Breast epithelium (tissue), 4 donors: ENCODE data around the gene CNOT2. TPM values are rescaled to one million over a fixed set of nuclear protein-coding genes. Genes with fewer than 3 reads are reported as not detected.
"Not testable (repeated sequence)": the region's sequence is repeated elsewhere in the genome, so short reads cannot be mapped to it uniquely, and the experiment has no call there.

Experiments
- DNase-seq, 2 donors: peaks; one replicate each; pipeline ENCODE4 v3.0.0-alpha.2; 2019; ENCODE audit warnings: low spot score in 2 of 2
- H3K27ac ChIP-seq, 2 donors: fragments of 200-600 bp; sonication (generic) in 1 of 2; one replicate each; pipeline ENCODE4 v1.5.1; 2016 to 2019; ENCODE audit warnings: mild to moderate bottlenecking in 1 of 2
- H3K27me3 ChIP-seq, 2 donors: fragments of 200-600 bp; sonication (generic) in 1 of 2; one replicate each; pipeline versions ENCODE4 v1.5.1 to v1.6.0; 2017 to 2019; ENCODE audit warnings: control low read depth in 1 of 2, mild to moderate bottlenecking in 1 of 2
- H3K36me3 ChIP-seq: fragments of 200-600 bp; one replicate; pipeline ENCODE4 v1.5.1; 2019
- H3K4me1 ChIP-seq, 2 donors: fragments of 200-600 bp; sonication (generic); one replicate each; pipeline ENCODE4 v1.5.1; 2016 to 2019; ENCODE audit warnings: control low read depth in 1 of 2
- H3K4me3 ChIP-seq, 3 donors: fragments of 200-600 bp; sonication (generic); 1 replicate in 2 of 3; 2 replicates in 1 of 3; pipeline ENCODE4 v1.5.1; 2016 to 2019; ENCODE audit warnings: mild to moderate bottlenecking in 3 of 3, moderate library complexity in 2 of 3
- H3K9me3 ChIP-seq, 2 donors: fragments of 200-600 bp; sonication (generic) in 1 of 2; one replicate each; pipeline ENCODE4 v1.5.1; 2016 to 2019; ENCODE audit warnings: control low read depth in 1 of 2
- CTCF ChIP-seq, 3 donors: fragments of 450-650 bp; IDR thresholded peaks; one replicate each; pipeline ENCODE4 v1.5.1; 2016 to 2017; ENCODE audit warnings: antibody characterized with exemption in 3 of 3, mild to moderate bottlenecking in 3 of 3, moderate library complexity in 3 of 3
- POLR2A ChIP-seq: fragments of 450-650 bp; IDR thresholded peaks from one replicate; pipeline ENCODE4 v1.6.1; 2016; ENCODE audit warnings: antibody characterized with exemption, mild to moderate bottlenecking, moderate library complexity
- POLR2AphosphoS5 ChIP-seq, 3 donors: sonication (generic); formaldehyde crosslinking; IDR thresholded peaks; one replicate each; pipeline ENCODE4 v1.6.1; 2017; ENCODE audit warnings: antibody characterized with exemption in 3 of 3
- intact Hi-C: fragments of 100-400 bp; cut with DNase I; formaldehyde crosslinking; loops from one replicate; pipeline ENCODE4 v1.15.1; 2023; ENCODE audit warnings: low total_unique reads
- total RNA-seq, 3 donors: library from RNA; depleted of rRNA; stranded (reverse); fragments of >200 nt; gene quantifications; one replicate each; pipeline ENCODE4 v1.1.0, GENCODE V29; 2016

The CNOT2 gene
- total RNA-seq, 3 donors from 2014 or later, result 132 to 275 (median 191) TPM

- no peak overlapping the region for H3K27ac ChIP-seq
- intact Hi-C loops, result no loop called here
- TF ChIP-seq CTCF (IDR thresholded peaks at IDR 0.05) (no peak), POLR2A (no peak), POLR2AphosphoS5 (IDR thresholded peaks at IDR 0.05) (no peak)
- no peaks in the 10 kb centered on the region for H3K27me3 ChIP-seq
- no peak overlapping the region for H3K4me3 ChIP-seq
- H3K4me1 ChIP-seq, result no peaks in the 10 kb centered on the region
- DNase-seq, result no peak
- peaks cover 5 to 6% of the 10 kb centered on the region in 2 donors for H3K9me3 ChIP-seq
- H3K36me3 ChIP-seq, result no peaks in the 10 kb centered on the region
Observed at GRCh38 chr12:70383484-70383883, 140.3 kb downstream of the CNOT2 start.

- intact Hi-C loops, result no loop called here
- DNase-seq, result no peak
- Histone ChIP-seq H3K4me1 (no peaks in the 10 kb centered on the region), H3K9me3 (peaks cover under 1 to 2% of the 10 kb centered on the region in 2 donors), H3K36me3 (no peaks in the 10 kb centered on the region), H3K27ac (no peak overlapping the region), H3K27me3 (no peaks in the 10 kb centered on the region), H3K4me3 (no peak overlapping the region)
- no peak for TF ChIP-seq POLR2AphosphoS5 (IDR thresholded peaks at IDR 0.05)
- TF ChIP-seq POLR2A, result no peak
- no peak for TF ChIP-seq CTCF (IDR thresholded peaks at IDR 0.05)
Observed at GRCh38 chr12:70383886-70384285, 140.7 kb downstream of the CNOT2 start.

DNA sequence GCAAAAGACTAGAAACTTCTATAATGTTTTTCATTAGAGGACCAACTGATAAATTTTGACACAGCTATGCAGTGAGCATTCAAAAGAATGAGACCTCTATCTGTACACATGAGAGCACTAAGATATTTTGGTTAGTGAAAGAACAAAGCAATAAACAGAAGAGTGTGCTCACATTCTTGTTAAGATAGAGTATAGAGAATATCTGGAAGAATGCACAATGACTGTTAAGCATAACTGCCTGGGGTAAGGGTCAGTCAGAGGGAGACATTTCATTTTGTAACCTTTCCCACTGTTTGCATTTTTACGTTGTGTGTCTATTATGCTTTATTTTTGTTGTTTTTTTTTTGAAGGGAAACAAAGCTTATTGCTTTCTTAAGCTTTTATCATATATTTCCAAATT lies 143.5 kb downstream of the CNOT2 start:
- Histone ChIP-seq H3K36me3 (no peaks in the 10 kb centered on the region), H3K27me3 (no peaks in the 10 kb centered on the region), H3K4me1 (no peaks in the 10 kb centered on the region), H3K4me3 (no peak overlapping the region), H3K27ac (no peak overlapping the region), H3K9me3 (no peaks in the 10 kb centered on the region)
- intact Hi-C loops, result no loop called here
- no peak for DNase-seq
- TF ChIP-seq POLR2AphosphoS5 (IDR thresholded peaks at IDR 0.05) (no peak), POLR2A (no peak), CTCF (IDR thresholded peaks at IDR 0.05) (no peak)

DNA sequence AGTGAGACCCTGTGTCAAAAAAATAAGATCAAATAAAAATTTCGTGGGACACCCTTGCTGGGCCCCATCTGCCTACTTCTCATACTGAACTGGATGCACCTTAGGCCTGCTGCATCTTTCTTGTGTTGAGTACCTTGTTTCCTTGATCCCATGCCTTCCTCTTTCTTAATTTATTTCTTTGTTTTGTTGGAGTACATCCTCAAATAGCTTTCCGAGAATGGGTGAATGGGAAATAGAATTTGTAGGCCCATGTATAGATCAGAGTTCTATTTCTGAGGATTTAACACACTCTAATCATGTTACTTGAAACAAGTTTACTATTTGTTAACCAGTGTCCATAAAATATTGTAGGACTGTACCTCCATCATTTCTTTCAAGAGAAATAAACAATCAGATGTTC lies 146.4 kb downstream of the CNOT2 start:
- no peaks in the 10 kb centered on the region for H3K27me3 ChIP-seq
- intact Hi-C loops, result no loop called here
- no peak for DNase-seq
- TF ChIP-seq POLR2A, result no peak
- TF ChIP-seq POLR2AphosphoS5 (IDR thresholded peaks at IDR 0.05), result no peak
- no peak for TF ChIP-seq CTCF (IDR thresholded peaks at IDR 0.05)
- H3K4me3 ChIP-seq, result no peak overlapping the region
- no peak overlapping the region for H3K27ac ChIP-seq
- no peaks in the 10 kb centered on the region for H3K4me1 ChIP-seq
- no peaks in the 10 kb centered on the region for H3K9me3 ChIP-seq
- H3K36me3 ChIP-seq, result no peaks in the 10 kb centered on the region

- H3K4me3 ChIP-seq, H3K27me3 ChIP-seq, H3K9me3 ChIP-seq, H3K27ac ChIP-seq, DNase-seq, intact Hi-C loops, H3K4me1 ChIP-seq, H3K36me3 ChIP-seq: not testable (repeated sequence)
Observed at GRCh38 chr12:70392631-70393030, 149.4 kb downstream of the CNOT2 start.
